NCI-H187 treated with DMSO at 0.1 percent for 48 hours (cell line): ENCODE results near the gene LRP1B.
"Not testable (repeated sequence)": the region's sequence is repeated elsewhere in the genome, so short reads cannot be mapped to it uniquely, and the experiment has no call there.

ENCODE experiments used
- DNase-seq: peaks from one replicate; lab custom pipeline; 2025; lab: John Stamatoyannopoulos, UW

The LRP1B gene

DNA sequence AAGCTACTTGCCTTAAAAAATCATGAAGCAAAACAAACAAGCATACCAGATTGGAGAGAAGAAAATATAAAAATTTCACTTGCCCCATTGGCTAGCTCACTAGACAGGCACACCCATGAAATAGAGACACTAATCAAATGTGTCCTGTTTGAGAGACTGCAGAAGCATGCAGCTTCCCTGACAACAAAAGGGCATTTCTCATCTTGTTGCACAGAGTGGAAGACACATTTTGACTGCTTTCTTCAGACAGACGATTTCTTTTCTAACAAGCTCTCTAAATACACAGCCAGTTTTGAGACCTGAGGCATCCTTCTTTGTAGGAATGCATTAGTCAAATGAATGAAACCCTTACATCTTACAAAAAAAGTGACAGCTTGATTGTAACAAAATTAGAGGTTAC lies 1792.0 kb downstream of the LRP1B start:
- DNase-seq = no peak

DNA sequence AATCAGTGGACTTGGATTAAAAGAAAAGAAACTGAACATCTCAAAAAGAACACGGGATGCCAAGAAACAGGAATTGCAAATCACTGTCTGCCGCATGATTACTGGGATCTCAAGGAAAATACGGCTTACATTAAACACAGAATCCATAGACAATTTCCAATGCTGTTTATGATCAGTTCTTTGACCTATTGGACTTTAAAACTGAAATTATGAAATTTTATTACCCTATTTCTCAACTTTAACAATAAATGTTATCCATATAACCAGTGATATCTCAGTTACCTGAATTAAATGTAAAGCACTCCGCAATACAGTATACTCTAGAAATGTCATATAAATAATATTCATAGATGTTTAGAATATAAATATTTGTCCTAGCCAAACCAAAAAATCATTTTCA lies 1793.8 kb downstream of the LRP1B start:
- DNase-seq = no peak

DNA sequence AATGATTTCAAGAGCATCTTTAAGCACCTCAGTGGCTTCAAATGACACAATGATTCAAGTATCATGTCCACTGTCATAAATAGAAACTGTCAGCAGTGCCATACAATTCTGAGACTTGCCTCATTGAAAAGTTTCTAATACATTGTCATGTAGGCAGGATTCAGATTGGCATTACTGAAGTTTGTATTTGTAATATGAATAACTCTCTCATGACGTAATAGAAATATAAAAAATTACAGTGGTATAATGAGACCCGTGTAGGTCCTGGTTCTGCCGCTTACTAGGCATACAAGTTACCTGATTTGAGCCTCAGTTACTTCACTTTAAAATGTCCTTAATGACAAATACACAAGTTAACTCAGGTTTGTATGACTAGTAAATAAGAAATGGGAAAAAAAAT lies 1814.5 kb downstream of the LRP1B start:
- DNase-seq = no peak

GRCh38 chr2:140311905-140312304 lies 1818.9 kb downstream of the LRP1B start:
- DNase-seq = no peak

- no peak for DNase-seq
Measured at GRCh38 chr2:140308706-140309105, 1822.1 kb downstream of the LRP1B start.

GRCh38 chr2:140307532-140307931 lies 1823.3 kb downstream of the LRP1B start:
- DNase-seq = no peak

GRCh38 chr2:140295767-140296166 lies 1835.0 kb downstream of the LRP1B start:
- DNase-seq = no peak

DNA sequence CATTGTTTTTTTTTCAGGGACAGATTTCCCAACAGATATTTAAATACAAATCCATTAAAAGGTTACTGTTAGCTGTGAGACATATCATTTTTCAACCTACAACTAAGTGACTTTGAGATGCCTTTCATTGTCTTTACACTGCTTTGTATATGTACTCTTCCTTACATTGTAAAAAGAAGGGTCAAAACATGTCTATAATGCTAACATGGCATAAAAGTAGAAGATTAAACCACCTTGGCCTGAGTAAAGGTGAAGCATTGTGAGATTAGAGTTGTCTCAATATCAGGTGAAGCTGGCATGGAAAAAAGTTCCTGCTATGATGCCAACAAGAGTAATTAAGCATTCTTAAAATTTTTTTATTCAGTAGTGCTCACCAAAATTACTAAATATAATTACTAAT lies 1842.1 kb downstream of the LRP1B start:
- no peak for DNase-seq

DNA sequence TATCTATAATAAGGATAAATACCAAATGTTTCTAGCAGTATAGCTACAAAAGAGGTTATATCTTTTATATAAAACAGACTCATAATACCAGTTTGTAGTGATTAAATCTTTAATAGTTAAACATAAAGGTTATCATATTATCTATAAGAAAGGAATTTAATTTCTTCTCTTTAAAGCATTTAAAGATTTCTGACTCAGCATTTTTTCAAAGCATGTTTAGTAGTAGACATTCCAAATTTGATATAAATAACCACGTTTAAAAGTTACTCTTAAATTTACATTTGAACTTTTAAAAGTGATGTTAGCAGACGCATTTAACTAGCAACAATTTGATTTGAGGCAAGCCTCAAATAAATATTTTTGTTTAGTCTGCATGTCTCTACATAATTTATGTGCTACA lies 1842.6 kb downstream of the LRP1B start:
- no peak for DNase-seq

- DNase-seq = no peak
Measured at GRCh38 chr2:140286377-140286776, 1844.4 kb downstream of the LRP1B start.

- not testable (repeated sequence) for DNase-seq
Measured at GRCh38 chr2:140277344-140277743, 1853.5 kb downstream of the LRP1B start.

GRCh38 chr2:140276661-140277060 lies 1854.2 kb downstream of the LRP1B start:
- DNase-seq = no peak

- no peak for DNase-seq
Measured at GRCh38 chr2:140275427-140275826, 1855.4 kb downstream of the LRP1B start.

- no peak for DNase-seq
Measured at GRCh38 chr2:140274891-140275290, 1855.9 kb downstream of the LRP1B start.

DNA sequence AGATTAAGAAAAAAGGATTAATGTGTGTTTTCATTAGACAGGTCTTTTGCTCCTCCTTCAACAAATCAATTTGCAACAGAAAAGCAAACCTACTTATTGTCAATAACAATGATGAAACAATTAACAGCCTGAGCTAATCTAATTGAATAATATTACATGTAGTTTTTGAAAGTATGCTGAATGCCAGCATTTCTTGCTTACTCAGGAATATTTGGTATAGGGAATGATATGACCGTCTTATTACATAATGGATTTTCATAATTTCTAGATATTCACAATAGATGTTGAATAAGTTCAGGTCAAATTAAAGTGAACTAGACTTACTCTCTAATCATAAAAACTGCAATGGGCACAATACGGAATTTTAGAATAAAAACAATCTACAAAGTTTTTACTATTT lies 1856.9 kb downstream of the LRP1B start:
- no peak for DNase-seq

DNA sequence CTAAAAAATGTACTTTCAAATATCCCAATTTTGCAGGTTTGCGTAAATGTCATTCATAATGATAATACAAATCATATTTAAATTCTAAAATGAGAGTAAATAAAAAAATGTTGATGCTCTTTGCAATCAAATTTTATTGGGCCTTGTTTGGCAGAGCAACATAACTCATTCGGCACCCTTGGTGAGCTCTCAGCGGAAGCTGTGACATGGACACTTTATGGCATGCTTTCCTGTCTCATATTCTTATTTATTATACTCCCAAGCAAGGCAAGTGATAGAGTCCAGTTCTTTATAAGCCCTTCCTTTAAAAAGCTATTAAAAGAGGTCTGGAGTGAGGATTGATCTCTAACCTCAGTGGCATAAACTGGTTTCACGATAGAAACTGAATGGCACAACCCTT lies 1857.4 kb downstream of the LRP1B start:
- DNase-seq = no peak

DNA sequence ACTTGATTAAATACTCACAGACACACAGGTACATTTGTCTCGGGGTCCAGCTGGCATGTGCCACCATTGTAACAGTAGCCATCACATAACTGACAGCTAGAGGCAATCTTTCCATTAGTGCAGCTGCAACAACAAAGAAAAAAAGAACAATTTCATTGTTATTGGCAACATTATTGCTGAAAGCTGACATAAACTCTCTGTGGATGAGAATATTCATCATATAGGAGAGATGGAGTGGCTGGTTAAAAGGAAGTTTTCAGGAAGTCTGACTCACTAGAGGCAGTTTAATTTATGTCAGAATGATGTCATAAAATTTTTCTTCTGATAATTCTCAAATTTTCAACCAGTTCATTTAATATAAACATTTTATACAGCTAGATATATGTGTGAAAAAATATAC lies 1860.6 kb downstream of the LRP1B start:
- DNase-seq = no peak

DNA sequence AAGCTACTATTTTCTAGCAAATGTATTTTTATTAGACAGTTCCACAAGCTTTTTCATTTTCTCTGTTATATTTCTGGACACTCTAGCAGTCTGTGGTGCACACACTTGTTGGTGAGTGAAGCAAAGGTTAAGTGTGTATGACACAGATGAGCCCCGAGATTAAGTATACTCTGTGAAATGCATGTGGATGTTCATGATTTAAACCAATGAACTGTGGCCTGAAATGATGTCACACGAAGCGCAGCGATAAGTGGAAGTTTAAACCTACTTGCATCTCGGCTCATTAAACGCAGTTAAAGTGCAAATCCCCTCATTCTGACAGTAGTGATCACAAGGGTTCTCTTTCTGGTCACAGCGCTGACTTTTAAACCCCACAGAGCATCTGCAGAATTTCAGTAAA lies 1861.8 kb downstream of the LRP1B start:
- DNase-seq = no peak

DNA sequence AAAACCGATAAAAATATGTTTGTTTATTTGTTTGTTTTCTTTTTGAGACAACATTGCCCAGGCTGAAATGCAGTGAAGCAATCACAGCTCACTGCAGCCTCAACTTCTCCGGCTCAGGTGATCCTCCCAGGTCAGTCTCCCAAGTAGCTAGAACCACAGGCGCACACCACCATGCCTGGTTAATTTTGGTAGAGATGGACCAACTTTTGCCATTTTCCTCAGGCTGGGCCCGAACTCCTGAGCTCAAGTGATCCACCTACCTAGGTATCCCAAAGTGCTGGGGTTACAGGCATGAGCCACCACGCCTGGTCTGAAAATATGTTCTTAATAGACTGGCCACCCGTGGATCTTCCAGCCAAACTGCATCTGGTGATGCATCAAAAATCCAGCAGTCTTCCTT lies 1867.9 kb downstream of the LRP1B start:
- no peak for DNase-seq

GRCh38 chr2:140257692-140258300 lies 1873.0 kb downstream of the LRP1B start:
- DNase-seq = no peak

- DNase-seq = no peak
Measured at GRCh38 chr2:140256080-140256479, 1874.7 kb downstream of the LRP1B start.

DNA sequence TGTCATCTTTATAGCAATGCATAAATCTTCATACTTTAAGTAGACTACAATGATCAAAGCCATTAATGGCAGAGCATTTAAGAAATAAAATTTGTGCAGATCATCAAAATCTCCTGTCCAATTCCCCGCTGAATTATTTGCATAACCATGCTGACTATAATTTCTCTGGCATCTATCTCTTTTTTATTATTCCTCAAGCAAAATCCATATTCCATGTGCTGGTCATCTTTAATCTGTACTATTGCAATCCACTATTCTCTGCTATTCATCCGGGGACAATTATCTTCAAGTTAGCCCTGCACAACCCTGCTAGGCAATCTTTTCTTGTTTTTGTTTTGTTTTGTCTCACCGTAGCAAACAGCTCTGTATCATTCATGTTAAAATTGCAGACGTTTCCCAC lies 1881.0 kb downstream of the LRP1B start:
- DNase-seq = no peak

DNA sequence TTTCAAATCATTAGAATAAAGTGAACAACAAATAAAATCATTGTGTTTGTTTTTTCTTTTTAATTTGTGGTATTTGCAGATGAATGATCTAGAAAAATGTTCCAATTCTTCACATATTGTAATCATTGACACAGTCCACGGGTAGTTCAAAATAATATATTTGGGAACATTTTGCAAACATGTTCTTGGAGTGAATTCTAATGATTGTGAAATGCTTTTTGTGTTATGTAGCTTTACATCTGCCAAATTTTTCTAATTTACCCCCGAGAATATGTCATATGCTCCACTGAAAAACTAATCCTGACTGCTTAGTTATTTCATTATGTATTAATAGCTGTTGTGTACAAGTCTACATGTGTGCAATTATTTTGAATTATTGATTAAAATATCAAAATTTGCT lies 1882.2 kb downstream of the LRP1B start:
- DNase-seq = no peak

GRCh38 chr2:140247451-140248195 lies 1883.2 kb downstream of the LRP1B start:
- no peak for DNase-seq
